VCaP (cell line): ENCODE measurements around the gene ARV1.
"Not testable (repeated sequence)": the region's sequence is repeated elsewhere in the genome, so short reads cannot be mapped to it uniquely, and the experiment has no call there.

Experiments
- H3K27ac ChIP-seq: fragments of 450-650 bp; 2 replicates; pipeline ENCODE4 v1.5.1; 2017
- CTCF ChIP-seq: fragments of 450-650 bp; conservative IDR thresholded peaks from 2 replicates; pipeline ENCODE4 v1.5.1; 2017; ENCODE audit warnings: mild to moderate bottlenecking, moderate library complexity

Gene ARV1

GRCh38 chr1:230976825-230977747, 1.8 kb upstream of the ARV1 start:
- no peak for TF ChIP-seq CTCF
- peak overlapping the region; percentile 82 for H3K27ac ChIP-seq

DNA sequence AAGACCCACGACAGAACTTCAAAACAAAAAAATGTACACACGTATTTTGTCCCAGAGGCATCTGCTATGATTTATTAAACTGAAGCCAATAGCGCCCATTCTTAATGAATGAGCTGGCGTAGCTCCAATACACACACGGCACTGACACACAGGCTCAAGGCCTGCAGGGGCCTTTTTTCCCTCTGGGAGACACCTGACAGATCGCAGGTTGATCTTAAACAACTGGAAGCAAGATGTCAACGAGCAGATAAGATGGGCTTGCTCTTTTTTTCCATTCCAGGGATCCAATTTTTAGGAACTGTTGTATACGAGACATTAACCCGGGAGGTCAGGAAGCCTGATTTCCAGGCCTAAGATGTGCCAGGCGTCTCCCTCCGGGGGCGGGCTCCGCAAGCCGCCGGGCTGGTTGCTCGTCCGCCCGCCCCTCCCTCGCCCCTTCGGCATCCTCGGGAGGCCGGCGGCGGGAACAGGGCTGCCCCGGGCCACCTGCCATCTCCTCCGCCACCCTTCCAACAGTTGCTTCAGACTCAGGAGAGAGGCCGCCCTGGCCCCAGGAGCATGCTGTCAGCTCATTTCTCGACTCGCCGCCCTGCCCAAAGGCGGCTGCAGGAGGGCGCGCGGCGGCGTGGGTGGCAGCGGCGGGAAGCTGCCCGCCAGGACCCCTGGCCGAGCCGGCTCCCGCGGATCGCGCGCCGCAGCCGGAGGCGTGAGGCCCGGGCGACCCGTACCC, 968 bp upstream of the ARV1 start:
- peak overlapping the region; percentile 82 for H3K27ac ChIP-seq

DNA sequence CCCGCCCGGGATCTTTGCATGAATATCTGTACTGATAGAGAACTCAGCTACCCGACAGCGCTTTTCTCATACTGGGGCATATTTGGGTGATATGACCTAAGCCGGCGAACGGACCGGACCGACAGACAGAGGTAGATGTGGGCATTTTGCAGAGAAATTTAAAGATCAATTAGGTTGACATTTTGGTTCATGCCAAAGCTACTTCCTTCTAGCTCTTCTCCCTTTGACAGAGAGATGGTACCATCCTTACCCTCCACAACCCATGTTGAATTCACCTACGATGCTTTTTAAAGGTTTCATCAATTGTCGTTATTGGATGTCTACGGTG, 459 bp downstream of the ARV1 start:
- peak overlapping the region; percentile 82 for H3K27ac ChIP-seq
- 0 out of 2 replicates have a peak, but pooled peaks have one; percentile 1 for TF ChIP-seq CTCF

More for the DNA sequence above, 968 bp upstream of the ARV1 start:
- TF ChIP-seq CTCF: no peak

DNA sequence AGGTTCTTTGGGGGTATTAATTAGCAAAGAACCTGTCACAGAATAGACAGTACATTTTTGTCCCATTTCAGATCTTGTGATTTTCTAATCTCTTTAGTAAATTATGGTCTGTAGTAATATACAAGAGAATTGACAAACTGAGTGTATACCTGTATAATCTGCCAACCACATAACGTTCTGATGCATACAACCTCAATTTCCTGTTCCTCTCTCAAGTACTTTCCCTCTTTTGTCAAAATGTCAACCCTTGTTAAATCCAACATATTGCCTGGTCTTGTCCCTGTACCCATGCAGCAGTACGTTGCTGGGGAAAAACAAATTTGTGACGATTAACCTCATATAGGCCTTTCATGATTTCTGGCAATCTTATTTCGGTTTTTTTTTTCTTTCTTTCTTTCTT, 1.1 kb downstream of the ARV1 start:
- TF ChIP-seq CTCF: no peak
- H3K27ac ChIP-seq: peak overlapping the region; percentile 82

- no peak overlapping the region for H3K27ac ChIP-seq
- TF ChIP-seq CTCF: no peak
Measured at GRCh38 chr1:230982696-230983095, 3.8 kb downstream of the ARV1 start.

- H3K27ac ChIP-seq: no peak overlapping the region
- no peak for TF ChIP-seq CTCF
Measured at GRCh38 chr1:230983811-230984210, 4.9 kb downstream of the ARV1 start.

GRCh38 chr1:230984622-230985515, 6.0 kb downstream of the ARV1 start:
- not testable (repeated sequence) for H3K27ac ChIP-seq
